ENCODE results near the gene PHLPP1. TPM values are rescaled to one million over a fixed set of nuclear protein-coding genes. Genes with fewer than 3 reads are reported as not detected.

PHLPP1 gene
- total RNA-seq, 2 donors from 2014 or later = 22.1 to 24.2 TPM

DNA sequence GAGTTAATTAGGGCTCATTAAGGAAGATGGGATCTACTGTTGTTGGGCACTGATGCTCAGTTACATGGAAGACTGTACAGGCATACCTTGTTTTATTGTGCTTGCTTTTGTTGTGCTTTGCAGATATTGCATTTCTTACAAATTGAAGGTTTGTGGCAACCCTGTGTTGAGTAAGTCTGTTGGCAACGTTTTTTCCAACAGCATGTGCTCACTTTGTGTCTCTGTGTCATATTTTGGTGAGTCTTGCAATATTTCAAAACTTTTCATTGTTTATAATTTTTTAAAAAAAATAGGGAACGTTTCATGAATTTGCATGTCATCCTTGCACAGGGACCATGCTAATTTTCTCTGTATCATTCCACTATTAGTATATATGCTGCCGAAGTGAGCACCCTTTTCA is 15.6 kb downstream of the PHLPP1 start:
- no peak overlapping the region for H3K27ac ChIP-seq
- intact Hi-C loops (cut with DNase I) = no loop called here
- H3K9me3 ChIP-seq = no peaks in the 10 kb centered on the region
- no peak overlapping the region for H3K9ac ChIP-seq (ENCODE audit: low read depth in 2 of 2, low read length in 2 of 2)
- TF ChIP-seq, protein P1, sequence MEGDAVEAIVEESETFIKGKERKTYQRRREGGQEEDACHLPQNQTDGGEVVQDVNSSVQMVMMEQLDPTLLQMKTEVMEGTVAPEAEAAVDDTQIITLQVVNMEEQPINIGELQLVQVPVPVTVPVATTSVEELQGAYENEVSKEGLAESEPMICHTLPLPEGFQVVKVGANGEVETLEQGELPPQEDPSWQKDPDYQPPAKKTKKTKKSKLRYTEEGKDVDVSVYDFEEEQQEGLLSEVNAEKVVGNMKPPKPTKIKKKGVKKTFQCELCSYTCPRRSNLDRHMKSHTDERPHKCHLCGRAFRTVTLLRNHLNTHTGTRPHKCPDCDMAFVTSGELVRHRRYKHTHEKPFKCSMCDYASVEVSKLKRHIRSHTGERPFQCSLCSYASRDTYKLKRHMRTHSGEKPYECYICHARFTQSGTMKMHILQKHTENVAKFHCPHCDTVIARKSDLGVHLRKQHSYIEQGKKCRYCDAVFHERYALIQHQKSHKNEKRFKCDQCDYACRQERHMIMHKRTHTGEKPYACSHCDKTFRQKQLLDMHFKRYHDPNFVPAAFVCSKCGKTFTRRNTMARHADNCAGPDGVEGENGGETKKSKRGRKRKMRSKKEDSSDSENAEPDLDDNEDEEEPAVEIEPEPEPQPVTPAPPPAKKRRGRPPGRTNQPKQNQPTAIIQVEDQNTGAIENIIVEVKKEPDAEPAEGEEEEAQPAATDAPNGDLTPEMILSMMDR (IDR thresholded peaks at IDR 0.05) = no peak
- H3K36me3 ChIP-seq = no peaks in the 10 kb centered on the region
- H3K27me3 ChIP-seq = no peaks in the 10 kb centered on the region
- no peak for DNase-seq
- H3K4me3 ChIP-seq = no peak overlapping the region
- no peaks in the 10 kb centered on the region for H3K4me1 ChIP-seq

DNA sequence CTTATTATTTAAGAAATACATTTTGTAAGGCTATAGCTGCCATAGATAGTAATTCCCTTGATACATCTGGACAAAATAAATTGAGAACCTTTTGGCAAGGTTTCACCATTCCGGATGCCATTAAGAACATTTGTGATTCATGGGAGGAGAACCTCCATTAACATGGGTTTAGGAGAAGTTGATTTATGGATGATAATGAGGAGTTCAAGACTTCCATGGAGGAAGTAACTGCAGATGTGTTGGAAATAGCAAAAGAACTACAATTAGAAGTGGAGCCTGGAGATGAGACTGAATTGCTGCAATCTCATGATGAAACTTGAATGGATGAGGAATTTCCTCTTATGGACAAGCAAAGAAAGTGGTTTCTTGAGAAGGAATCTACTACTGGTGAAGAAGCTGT is 17.3 kb downstream of the PHLPP1 start:
- TF ChIP-seq, protein P1 (IDR thresholded peaks at IDR 0.05) = no peak
- intact Hi-C loops (cut with DNase I) = no loop called here
- H3K27ac ChIP-seq = no peak overlapping the region

DNA sequence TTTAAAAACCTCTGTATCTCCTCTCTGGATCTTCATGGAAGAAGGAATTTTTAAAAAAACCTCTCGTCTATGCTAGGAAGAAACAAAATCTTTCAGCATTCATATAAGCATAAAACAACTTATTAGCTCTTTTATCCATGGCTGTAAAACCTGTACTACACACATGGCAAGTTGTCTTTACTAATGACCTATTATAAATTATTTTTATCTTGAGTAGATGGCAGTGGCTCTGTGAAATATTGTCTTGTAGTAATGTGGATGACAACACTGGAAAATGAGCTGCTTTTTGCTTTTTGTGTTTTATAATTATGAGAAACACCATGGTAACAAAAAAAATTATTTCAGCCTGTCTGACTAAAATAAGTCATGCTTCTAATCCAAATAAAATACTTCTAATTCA is 18.9 kb downstream of the PHLPP1 start:
- Histone ChIP-seq H3K4me3 (no peak overlapping the region), H3K9ac (ENCODE audit: low read depth in 2 of 2, low read length in 2 of 2) (no peak overlapping the region), H3K27me3 (no peaks in the 10 kb centered on the region), H3K27ac (no peak overlapping the region), H3K4me1 (no peaks in the 10 kb centered on the region), H3K9me3 (no peaks in the 10 kb centered on the region), H3K36me3 (no peaks in the 10 kb centered on the region)
- TF ChIP-seq, protein P1 (IDR thresholded peaks at IDR 0.05) = no peak
- DNase-seq = no peak
- intact Hi-C loops (cut with DNase I) = no loop called here

More for the DNA sequence above, 17.3 kb downstream of the PHLPP1 start:
- Histone ChIP-seq H3K4me3 (no peak overlapping the region), H3K9me3 (no peaks in the 10 kb centered on the region), H3K9ac (ENCODE audit: low read depth in 2 of 2, low read length in 2 of 2) (no peak overlapping the region), H3K36me3 (no peaks in the 10 kb centered on the region), H3K4me1 (no peaks in the 10 kb centered on the region), H3K27me3 (no peaks in the 10 kb centered on the region)
- no peak for DNase-seq

DNA sequence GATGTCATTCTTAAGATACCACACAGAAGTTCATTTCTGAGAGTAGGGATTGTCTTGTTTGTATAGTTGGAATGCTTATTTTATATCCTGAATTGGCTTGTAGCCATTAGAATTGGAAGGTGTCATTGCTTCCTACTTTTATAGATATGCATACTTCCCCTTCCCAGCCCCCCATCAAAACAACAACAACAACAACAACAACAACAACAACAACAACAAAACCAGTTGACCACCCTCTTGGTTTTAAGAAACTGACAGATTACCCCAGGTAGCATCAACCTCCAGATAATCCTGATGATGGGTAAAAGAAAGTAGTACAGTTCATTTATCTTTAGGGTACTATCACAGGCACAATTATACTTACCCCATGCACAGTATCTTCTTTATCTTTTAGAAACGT is 20.0 kb downstream of the PHLPP1 start:
- DNase-seq = no peak
- Histone ChIP-seq H3K4me1 (no peaks in the 10 kb centered on the region), H3K27me3 (no peaks in the 10 kb centered on the region), H3K9ac (ENCODE audit: low read depth in 2 of 2, low read length in 2 of 2) (no peak overlapping the region), H3K9me3 (no peaks in the 10 kb centered on the region), H3K4me3 (no peak overlapping the region), H3K27ac (no peak overlapping the region), H3K36me3 (no peaks in the 10 kb centered on the region)
- intact Hi-C loops (cut with DNase I) = no loop called here
- TF ChIP-seq, protein P1 (IDR thresholded peaks at IDR 0.05) = no peak

DNA sequence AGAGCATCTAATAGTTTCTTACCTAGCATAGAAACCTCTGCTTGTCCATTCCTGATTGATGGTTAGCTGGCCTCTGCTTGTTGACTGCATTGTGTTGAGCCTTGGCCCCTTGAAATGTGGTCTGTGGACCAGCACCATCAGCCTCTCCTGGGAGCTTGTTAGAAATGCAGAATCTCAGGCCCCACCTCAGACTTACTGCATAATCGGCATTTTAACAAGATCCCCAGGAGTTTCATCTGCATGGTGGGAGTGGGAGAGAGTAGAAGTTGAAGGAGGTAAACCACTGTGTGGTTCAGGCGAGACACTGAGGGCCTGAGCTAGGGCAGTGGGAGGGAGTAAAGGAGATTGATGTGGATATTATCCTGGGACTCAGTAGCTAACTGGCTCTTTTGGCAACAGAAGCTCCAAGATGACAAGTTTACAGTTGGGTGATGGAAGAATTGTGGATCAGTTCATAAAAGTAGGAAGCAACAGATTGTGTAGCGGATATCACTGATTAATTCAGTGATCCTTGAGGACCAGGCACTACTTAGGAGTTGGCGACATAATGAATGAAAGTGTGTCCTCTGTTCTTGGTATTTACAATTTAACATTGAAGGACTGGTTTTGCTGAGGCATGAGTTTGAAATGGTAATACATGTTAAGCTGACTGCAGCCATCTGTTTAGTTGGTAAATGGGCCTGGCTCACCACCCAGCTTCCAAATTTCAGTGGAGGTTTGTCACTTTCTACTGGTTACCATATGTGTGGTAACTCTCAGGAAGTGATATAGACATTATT is 20.9 kb downstream of the PHLPP1 start:
- Histone ChIP-seq H3K4me3 (no peak overlapping the region), H3K9me3 (no peaks in the 10 kb centered on the region), H3K27me3 (no peaks in the 10 kb centered on the region), H3K36me3 (no peaks in the 10 kb centered on the region), H3K27ac (no peak overlapping the region), H3K4me1 (no peaks in the 10 kb centered on the region), H3K9ac (ENCODE audit: low read depth in 2 of 2, low read length in 2 of 2) (no peak overlapping the region)
- DNase-seq = no peak
- TF ChIP-seq, protein P1 (IDR thresholded peaks at IDR 0.05) = no peak
- intact Hi-C loops (cut with DNase I) = no loop called here
